Stimulated activated memory B cell treated with anti-CD40 and anti-IgM and Interleukin-4, amounts not matched to agents 10 μg/mL and 1 μg/mL and 100 μg/mL, for 72 hours (primary cell): ENCODE results near the gene UBR2.
"Not testable (repeated sequence)": the region's sequence is repeated elsewhere in the genome, so short reads cannot be mapped to it uniquely, and the experiment has no call there.

Source experiments
- ATAC-seq: fragments of 150-1000 bp; cut with Tn5 transposase; 2 replicates; pipeline ENCODE4 v1.10.0; 2021
- H3K27ac Mint-ChIP-seq: one replicate; pipeline ENCODE4 v1.8.0; 2022; ENCODE audit warnings: mild to moderate bottlenecking, mixed read lengths
- H3K27me3 Mint-ChIP-seq: one replicate; pipeline ENCODE4 v1.8.0; 2022; ENCODE audit warnings: mixed read lengths
- H3K36me3 Mint-ChIP-seq: one replicate; pipeline ENCODE4 v1.8.0; 2022; ENCODE audit warnings: mixed read lengths
- H3K4me1 Mint-ChIP-seq: one replicate; pipeline ENCODE4 v1.8.0; 2022; ENCODE audit warnings: mixed read lengths
- H3K4me3 Mint-ChIP-seq: one replicate; pipeline ENCODE4 v1.8.0; 2022; ENCODE audit warnings: mild to moderate bottlenecking, moderate library complexity, mixed read lengths
- H3K9me3 Mint-ChIP-seq: one replicate; pipeline ENCODE4 v1.8.0; 2022; ENCODE audit warnings: mixed read lengths

Gene UBR2

GRCh38 chr6:42545226-42545773 lies 18.5 kb upstream of the UBR2 start:
- Mint-ChIP-seq H3K4me3 (no peak overlapping the region), H3K27me3 (no peaks in the 10 kb centered on the region), H3K27ac (no peak overlapping the region), H3K9me3 (no peaks in the 10 kb centered on the region), H3K4me1 (peaks cover 13% of the 10 kb centered on the region), H3K36me3 (no peaks in the 10 kb centered on the region)
- no peak for ATAC-seq

DNA sequence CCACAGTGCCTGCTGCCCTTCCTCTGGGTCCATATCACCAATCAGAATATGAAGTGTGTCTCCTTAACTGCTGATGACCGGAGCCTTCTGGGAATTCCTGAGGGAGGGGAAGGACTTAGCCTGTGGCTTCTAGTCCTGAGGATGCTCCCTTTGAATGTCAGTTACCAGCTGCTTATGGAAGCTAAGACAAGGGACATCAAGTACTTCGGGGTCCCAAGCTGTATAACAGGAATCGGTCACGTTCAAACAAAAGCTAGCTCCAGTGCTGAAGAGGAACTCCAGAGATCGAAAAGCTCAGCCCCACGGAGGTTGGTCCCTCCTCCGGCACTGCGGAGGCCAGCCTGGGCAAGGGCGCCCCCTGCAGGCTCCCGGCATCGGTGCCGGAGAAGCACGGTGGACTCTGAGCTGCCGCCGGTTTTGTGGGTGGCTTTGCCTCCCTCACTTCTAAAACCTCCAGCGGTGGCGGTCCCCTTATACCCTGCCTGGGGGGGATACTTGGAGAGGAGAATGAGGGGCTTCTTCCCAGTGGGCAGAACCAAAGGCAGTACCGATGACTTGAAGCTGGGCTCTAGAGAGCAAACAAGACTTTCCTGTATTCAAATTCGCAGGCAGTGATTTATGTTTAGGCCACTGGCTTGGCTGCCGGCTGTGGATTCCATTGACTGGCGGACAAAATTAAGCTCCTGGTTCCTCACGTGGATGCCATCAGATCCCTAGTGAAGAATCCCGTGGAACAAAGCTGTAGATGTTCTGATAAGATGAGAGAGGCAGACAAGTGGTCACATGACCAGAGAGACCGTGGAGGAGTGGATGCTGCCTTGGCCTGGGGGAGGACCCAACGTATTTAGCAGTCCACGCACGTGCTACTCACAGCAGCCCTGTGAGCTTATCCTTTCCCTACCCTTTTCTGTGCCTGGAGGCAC lies 16.2 kb upstream of the UBR2 start:
- no peaks in the 10 kb centered on the region for H3K27me3 Mint-ChIP-seq
- H3K36me3 Mint-ChIP-seq: no peaks in the 10 kb centered on the region
- peak overlapping the region; percentile 80 for H3K27ac Mint-ChIP-seq
- ATAC-seq: peak; percentile 98
- H3K9me3 Mint-ChIP-seq: no peaks in the 10 kb centered on the region
- H3K4me3 Mint-ChIP-seq: peak overlapping the region; percentile 68
- peaks cover 13% of the 10 kb centered on the region for H3K4me1 Mint-ChIP-seq

DNA sequence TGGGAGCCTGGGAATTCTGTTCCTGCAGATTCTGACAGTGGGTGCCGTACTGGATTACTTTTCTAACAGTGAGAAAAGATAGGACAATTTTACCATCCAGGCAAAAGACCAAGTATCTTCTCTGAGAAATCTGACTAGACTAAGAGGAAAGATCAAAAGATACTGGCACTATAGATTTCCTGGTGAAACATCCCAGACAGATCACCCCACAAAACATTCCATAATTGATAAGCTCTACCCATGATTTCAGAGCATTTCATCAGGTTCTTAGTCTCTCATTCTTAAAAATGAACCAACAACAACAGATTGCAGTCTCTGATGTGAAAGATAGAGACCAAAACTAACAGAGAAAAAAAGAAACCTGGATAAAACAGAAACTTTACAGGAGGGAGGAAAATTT lies 13.6 kb upstream of the UBR2 start:
- Mint-ChIP-seq H3K9me3 (no peaks in the 10 kb centered on the region), H3K27me3 (no peaks in the 10 kb centered on the region), H3K27ac (no peak overlapping the region), H3K36me3 (no peaks in the 10 kb centered on the region), H3K4me3 (no peak overlapping the region), H3K4me1 (peaks cover 13% of the 10 kb centered on the region)
- no peak for ATAC-seq

DNA sequence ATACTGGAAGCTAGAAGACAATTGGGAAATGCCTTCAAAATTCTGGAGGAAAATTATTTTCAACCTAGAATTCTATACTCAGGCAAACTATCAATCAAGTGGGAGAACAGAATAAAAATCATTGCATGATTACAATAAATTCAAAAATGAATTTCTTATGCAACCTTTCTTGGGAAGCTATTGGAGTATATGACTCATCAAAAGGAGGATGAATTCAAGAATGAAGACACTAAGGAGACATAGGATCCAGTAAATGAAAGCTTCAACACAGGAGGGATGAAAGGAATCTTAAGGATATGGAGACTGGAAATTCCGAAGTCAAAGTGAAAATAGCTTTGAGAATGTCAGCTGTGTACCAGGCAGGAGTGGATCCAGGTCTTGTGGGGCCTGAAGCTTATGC lies 12.6 kb upstream of the UBR2 start:
- no peak for ATAC-seq
- Mint-ChIP-seq H3K9me3 (no peaks in the 10 kb centered on the region), H3K36me3 (no peaks in the 10 kb centered on the region), H3K27me3 (no peaks in the 10 kb centered on the region), H3K4me3 (no peak overlapping the region), H3K27ac (no peak overlapping the region), H3K4me1 (peaks cover 13% of the 10 kb centered on the region)

- no peaks in the 10 kb centered on the region for H3K9me3 Mint-ChIP-seq
- no peaks in the 10 kb centered on the region for H3K27me3 Mint-ChIP-seq
- no peak overlapping the region for H3K4me3 Mint-ChIP-seq
- H3K4me1 Mint-ChIP-seq: peaks cover 8% of the 10 kb centered on the region
- H3K27ac Mint-ChIP-seq: no peak overlapping the region
- ATAC-seq: no peak
- no peaks in the 10 kb centered on the region for H3K36me3 Mint-ChIP-seq
Measured at GRCh38 chr6:42552380-42552779, 11.4 kb upstream of the UBR2 start.

DNA sequence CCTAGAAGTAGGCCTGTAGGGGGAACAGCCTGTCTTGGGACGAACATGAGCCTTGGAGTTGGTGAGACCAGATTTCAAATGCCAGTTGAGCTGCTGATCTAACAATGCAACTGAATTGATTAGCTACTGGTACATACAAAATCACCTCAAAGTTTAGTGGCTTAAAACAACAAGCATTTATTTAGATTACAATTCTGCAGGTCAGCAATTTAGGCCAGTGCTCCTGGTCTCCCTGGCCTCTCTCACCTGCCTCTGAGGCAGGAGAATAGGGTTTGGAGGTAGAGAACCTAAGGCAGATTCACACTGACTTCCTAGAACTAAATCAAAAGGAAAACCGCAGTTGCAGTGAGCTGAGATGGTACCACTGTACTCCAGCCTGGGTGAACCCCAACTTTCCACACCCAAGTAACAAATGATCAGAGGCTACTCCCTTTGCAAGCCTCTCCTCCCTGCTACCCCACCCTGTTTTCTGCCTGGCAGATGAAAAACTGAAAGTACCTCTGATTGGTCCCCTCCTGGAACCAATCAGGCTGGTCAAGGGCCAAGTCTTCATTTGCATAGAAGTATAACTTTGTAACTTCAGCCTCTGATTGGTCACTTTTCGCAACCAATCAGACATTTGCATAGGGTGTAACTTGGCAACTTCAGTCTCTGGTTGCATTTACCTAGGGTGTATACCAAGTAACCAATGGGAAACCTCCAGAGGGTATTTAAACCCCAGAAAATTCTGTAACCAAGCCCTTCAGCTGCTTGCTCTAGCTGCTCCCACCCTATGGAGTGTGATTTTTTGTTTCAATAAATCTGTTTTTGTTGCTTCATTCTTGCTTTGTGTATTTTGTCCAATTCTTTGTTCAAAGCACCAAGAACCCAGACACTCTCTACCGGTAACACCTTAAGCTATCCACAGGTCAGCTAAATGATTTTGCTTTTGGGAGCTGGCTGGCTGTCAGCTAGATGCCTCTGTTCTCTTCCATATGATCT lies 8.1 kb upstream of the UBR2 start:
- no peaks in the 10 kb centered on the region for H3K9me3 Mint-ChIP-seq
- H3K36me3 Mint-ChIP-seq: no peaks in the 10 kb centered on the region
- no peaks in the 10 kb centered on the region for H3K4me1 Mint-ChIP-seq
- ATAC-seq: peak; percentile 39
- no peak overlapping the region for H3K27ac Mint-ChIP-seq
- H3K4me3 Mint-ChIP-seq: no peak overlapping the region
- H3K27me3 Mint-ChIP-seq: no peaks in the 10 kb centered on the region

GRCh38 chr6:42556462-42556861 lies 7.4 kb upstream of the UBR2 start:
- ATAC-seq: no peak
- no peak overlapping the region for H3K27ac Mint-ChIP-seq

DNA sequence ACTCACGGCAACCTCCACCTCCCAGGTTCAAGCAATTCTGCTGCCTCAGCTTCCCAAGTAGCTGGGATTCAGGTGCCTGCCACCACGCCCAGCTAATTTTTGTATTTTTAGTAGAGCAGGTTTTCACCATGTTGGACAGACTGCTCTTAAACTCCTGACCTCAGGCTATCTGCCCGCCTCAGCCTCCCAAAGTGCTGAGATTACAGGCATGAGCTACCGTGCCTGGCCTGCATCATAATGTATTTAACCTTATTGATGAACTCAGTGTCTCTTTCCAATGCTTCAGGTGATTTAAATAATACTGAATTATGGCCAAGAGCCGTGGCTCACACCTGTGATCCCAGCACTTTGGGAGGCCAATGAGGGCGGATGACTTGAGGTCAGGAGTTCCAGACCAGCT lies 4.6 kb upstream of the UBR2 start:
- not testable (repeated sequence) for H3K27me3 Mint-ChIP-seq, H3K27ac Mint-ChIP-seq, H3K4me3 Mint-ChIP-seq, H3K9me3 Mint-ChIP-seq, H3K4me1 Mint-ChIP-seq, H3K36me3 Mint-ChIP-seq, ATAC-seq

More at GRCh38 chr6:42556462-42556861, 7.4 kb upstream of the UBR2 start:
- H3K9me3 Mint-ChIP-seq: no peaks in the 10 kb centered on the region
- no peaks in the 10 kb centered on the region for H3K27me3 Mint-ChIP-seq
- no peak overlapping the region for H3K4me3 Mint-ChIP-seq
- H3K36me3 Mint-ChIP-seq: no peaks in the 10 kb centered on the region
- H3K4me1 Mint-ChIP-seq: no peaks in the 10 kb centered on the region

DNA sequence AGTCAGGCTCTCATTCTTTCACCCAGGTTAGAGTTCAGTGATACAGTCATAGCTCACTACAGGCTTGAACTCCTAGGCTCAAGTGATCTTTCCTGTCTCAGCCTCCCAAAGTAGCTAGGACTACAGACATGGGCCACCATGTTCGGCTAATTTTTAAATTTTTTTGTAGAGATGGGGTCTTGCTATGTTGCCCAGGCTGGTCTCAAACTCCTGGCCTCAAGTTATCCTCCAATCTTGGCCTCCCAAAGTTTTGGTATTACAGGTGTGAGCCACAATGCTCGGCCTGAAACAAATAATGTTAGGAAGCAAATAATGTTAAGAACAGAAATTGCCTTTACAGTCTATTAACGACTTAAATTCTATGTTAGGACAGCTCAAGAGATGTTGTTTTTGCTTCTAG lies 1.8 kb upstream of the UBR2 start:
- no peak for ATAC-seq
- peaks cover 20% of the 10 kb centered on the region for H3K4me1 Mint-ChIP-seq
- no peaks in the 10 kb centered on the region for H3K9me3 Mint-ChIP-seq
- H3K4me3 Mint-ChIP-seq: no peak overlapping the region
- peaks cover 4% of the 10 kb centered on the region for H3K36me3 Mint-ChIP-seq
- no peaks in the 10 kb centered on the region for H3K27me3 Mint-ChIP-seq
- no peak overlapping the region for H3K27ac Mint-ChIP-seq

- no peaks in the 10 kb centered on the region for H3K27me3 Mint-ChIP-seq
- no peak overlapping the region for H3K27ac Mint-ChIP-seq
- no peak overlapping the region for H3K4me3 Mint-ChIP-seq
Measured at GRCh38 chr6:42562788-42563405, 932 bp upstream of the UBR2 start.

DNA sequence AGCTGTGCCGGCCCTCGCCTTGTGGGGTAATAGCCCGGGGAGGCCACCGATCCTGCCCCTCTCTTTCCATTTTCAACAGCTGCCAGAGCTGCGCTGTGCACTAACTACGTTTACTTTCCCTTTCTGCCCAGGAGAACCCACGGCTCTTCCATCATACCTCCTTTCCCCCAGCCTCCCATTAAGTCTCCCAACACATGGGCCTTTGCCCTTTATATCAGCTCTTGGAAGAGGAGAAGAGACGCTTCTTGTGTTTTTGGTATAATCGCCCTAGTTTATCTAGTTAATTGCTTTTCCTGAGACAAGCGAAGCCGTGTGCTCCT lies 637 bp downstream of the UBR2 start:
- H3K4me1 Mint-ChIP-seq: peaks cover 20% of the 10 kb centered on the region
- H3K27me3 Mint-ChIP-seq: no peaks in the 10 kb centered on the region
- H3K4me3 Mint-ChIP-seq: peak overlapping the region; percentile 93
- H3K36me3 Mint-ChIP-seq: peaks cover 4% of the 10 kb centered on the region
- H3K27ac Mint-ChIP-seq: peak overlapping the region; percentile 90
- ATAC-seq: no peak
- no peaks in the 10 kb centered on the region for H3K9me3 Mint-ChIP-seq

More at GRCh38 chr6:42562788-42563405, 932 bp upstream of the UBR2 start:
- H3K9me3 Mint-ChIP-seq: no peaks in the 10 kb centered on the region
- ATAC-seq: no peak
- peaks cover 4% of the 10 kb centered on the region for H3K36me3 Mint-ChIP-seq
- H3K4me1 Mint-ChIP-seq: peaks cover 20% of the 10 kb centered on the region

DNA sequence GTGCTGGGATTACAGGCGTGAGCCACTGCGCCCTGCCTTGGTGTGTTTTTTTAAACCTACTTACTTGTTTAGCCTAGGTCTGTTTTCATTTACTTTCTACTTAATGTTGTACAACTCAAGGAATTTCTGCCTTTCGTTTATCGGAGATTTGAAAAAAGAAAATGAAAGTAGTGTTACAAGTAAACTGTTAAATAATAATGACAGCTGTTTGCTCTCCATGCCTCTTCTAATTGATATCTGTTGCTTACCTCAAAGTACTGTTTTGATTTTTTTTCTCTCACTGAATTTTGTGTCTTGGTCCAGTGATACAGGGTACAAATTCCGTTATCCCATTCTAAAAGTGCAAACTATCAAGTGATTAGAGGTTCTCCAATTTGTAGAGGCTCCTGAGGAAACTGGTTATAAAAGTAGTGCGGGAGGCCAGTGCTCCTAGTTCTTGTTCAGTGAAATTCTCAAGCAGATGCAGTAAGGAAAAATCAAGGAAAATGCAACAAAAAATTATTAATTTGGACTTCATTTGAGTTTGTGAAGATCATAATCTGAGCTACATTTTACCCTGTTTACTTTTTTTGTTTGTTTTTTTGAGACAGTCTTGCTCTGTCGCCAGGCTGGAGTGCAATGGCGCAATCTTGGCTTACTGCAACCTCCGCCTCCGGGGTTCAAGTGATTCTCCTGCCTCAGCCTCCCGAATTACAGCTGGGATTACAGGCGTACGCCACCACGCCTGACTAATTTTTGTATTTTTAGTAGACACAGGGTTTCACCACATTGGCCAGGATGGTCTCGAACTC lies 2.2 kb downstream of the UBR2 start:
- no peak for ATAC-seq
- Mint-ChIP-seq H3K27me3 (no peaks in the 10 kb centered on the region), H3K4me1 (peaks cover 20% of the 10 kb centered on the region), H3K27ac (peak overlapping the region; percentile 90), H3K9me3 (no peaks in the 10 kb centered on the region), H3K4me3 (peak overlapping the region; percentile 93), H3K36me3 (peaks cover 4% of the 10 kb centered on the region)

GRCh38 chr6:42566614-42567208 lies 2.9 kb downstream of the UBR2 start:
- Mint-ChIP-seq H3K9me3 (no peaks in the 10 kb centered on the region), H3K4me1 (peaks cover 20% of the 10 kb centered on the region), H3K27me3 (no peaks in the 10 kb centered on the region), H3K27ac (no peak overlapping the region), H3K4me3 (peak overlapping the region; percentile 12), H3K36me3 (peaks cover 4% of the 10 kb centered on the region)
- no peak for ATAC-seq

DNA sequence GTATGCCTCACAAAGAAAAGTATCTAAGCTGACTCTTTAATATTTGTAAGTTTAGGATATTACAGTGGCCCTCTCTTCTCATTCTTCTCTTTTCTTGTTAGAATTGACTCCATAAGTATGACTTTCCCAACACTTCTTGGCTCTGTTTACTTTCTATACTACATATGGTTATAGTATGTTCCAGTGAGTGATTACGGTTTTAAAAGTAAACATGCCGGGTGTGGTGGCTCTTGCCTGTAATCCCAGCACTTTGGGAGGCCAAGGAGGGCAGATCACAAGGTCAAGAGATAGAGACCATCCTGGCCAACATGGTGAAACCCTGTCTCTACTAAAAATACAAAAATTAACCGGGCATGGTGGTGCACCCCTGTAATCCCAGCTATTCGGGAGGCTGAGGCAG lies 3.4 kb downstream of the UBR2 start:
- H3K27ac Mint-ChIP-seq, H3K4me3 Mint-ChIP-seq, H3K27me3 Mint-ChIP-seq, H3K36me3 Mint-ChIP-seq, H3K9me3 Mint-ChIP-seq, ATAC-seq: not testable (repeated sequence)
- peaks cover 20% of the 10 kb centered on the region for H3K4me1 Mint-ChIP-seq
